ENCODE data around the gene ATL1. TPM values are rescaled to one million over a fixed set of nuclear protein-coding genes. Genes with fewer than 3 reads are reported as not detected.
"Not testable (repeated sequence)": the region's sequence is repeated elsewhere in the genome, so short reads cannot be mapped to it uniquely, and the experiment has no call there.

The ATL1 gene
- total RNA-seq, 1 donor from 2014 or later, result 8.4 TPM

- Histone ChIP-seq H3K4me3 (peak overlapping the region; percentile 17), H3K27ac (peak overlapping the region; percentile 42), H3K36me3 (no peaks in the 10 kb centered on the region), H3K9me3 (no peaks in the 10 kb centered on the region), H3K27me3 (ENCODE audit: low read depth) (no peaks in the 10 kb centered on the region), H3K4me1 (peaks cover 38% of the 10 kb centered on the region)
- intact Hi-C loops (cut with DNase I), result no loop called here
- TF ChIP-seq CTCF (IDR thresholded peaks at IDR 0.05), result no peak
- ATAC-seq (no peak), DNase-seq (no peak)
Measured at GRCh38 chr14:50657753-50658152, 97.8 kb downstream of the ATL1 start.

- TF ChIP-seq CTCF (IDR thresholded peaks at IDR 0.05), result no peak
- intact Hi-C loops (cut with DNase I), result no loop called here
- peak overlapping the region; percentile 42 for H3K27ac ChIP-seq
- H3K4me1 ChIP-seq, result peaks cover 38% of the 10 kb centered on the region
- peak overlapping the region; percentile 17 for H3K4me3 ChIP-seq
- no peaks in the 10 kb centered on the region for H3K9me3 ChIP-seq
- DNase-seq (no peak), ATAC-seq (no peak)
- no peaks in the 10 kb centered on the region for H3K27me3 ChIP-seq (ENCODE audit: low read depth)
- H3K36me3 ChIP-seq, result no peaks in the 10 kb centered on the region
Measured at GRCh38 chr14:50658203-50658602, 98.3 kb downstream of the ATL1 start.

- Histone ChIP-seq H3K9me3 (no peaks in the 10 kb centered on the region), H3K27ac (no peak overlapping the region), H3K4me1 (peaks cover 47% of the 10 kb centered on the region), H3K4me3 (no peak overlapping the region), H3K36me3 (peaks cover under 1% of the 10 kb centered on the region), H3K27me3 (ENCODE audit: low read depth) (no peaks in the 10 kb centered on the region)
- intact Hi-C loops (cut with DNase I), result no loop called here
- TF ChIP-seq CTCF (IDR thresholded peaks at IDR 0.05), result no peak
- no peak for DNase-seq
- peak in 1 of 2 donors; percentile 40 for ATAC-seq
Measured at GRCh38 chr14:50659327-50659974, 99.5 kb downstream of the ATL1 start.

GRCh38 chr14:50664579-50664978 is 104.6 kb downstream of the ATL1 start:
- H3K27ac ChIP-seq; H3K27me3 ChIP-seq (ENCODE audit: low read depth); ATAC-seq; H3K9me3 ChIP-seq; H3K36me3 ChIP-seq; DNase-seq; intact Hi-C loops (cut with DNase I); H3K4me3 ChIP-seq: not testable (repeated sequence)
- peaks cover 23% of the 10 kb centered on the region for H3K4me1 ChIP-seq

GRCh38 chr14:50665300-50665699 is 105.4 kb downstream of the ATL1 start:
- ATAC-seq; intact Hi-C loops (cut with DNase I); DNase-seq; H3K27ac ChIP-seq; H3K27me3 ChIP-seq (ENCODE audit: low read depth); H3K9me3 ChIP-seq; H3K36me3 ChIP-seq; H3K4me3 ChIP-seq: not testable (repeated sequence)
- H3K4me1 ChIP-seq, result peaks cover 18% of the 10 kb centered on the region

GRCh38 chr14:50666772-50667683 is 107.1 kb downstream of the ATL1 start:
- Histone ChIP-seq H3K9me3 (no peaks in the 10 kb centered on the region), H3K27me3 (ENCODE audit: low read depth) (no peaks in the 10 kb centered on the region), H3K4me1 (peaks cover 18% of the 10 kb centered on the region), H3K4me3 (peak overlapping the region; percentile 89), H3K36me3 (peaks cover 6% of the 10 kb centered on the region), H3K27ac (peak overlapping the region; percentile 93)
- no peak for DNase-seq
- intact Hi-C loops (cut with DNase I), result no loop called here
- peak; percentile 31 to 58 for ATAC-seq
- TF ChIP-seq CTCF (IDR thresholded peaks at IDR 0.05), result no peak

All from lower lobe of right lung (tissue), 2 donors.